HG03575 (cell line): ENCODE results near the gene DDAH2.

ENCODE experiments used
- ATAC-seq: cut with Tn5 transposase; IDR thresholded peaks from one replicate; pipeline ENCODE4 v1.9.1; 2021; ENCODE audit not compliant: unreplicated experiment, insufficient number of reproducible peaks, low FRiP score; ENCODE audit errors: extremely low read depth

The DDAH2 gene

GRCh38 chr6:31701666-31702404, 27.3 kb downstream of the DDAH2 start:
- no peak for ATAC-seq

GRCh38 chr6:31700740-31701401, 28.2 kb downstream of the DDAH2 start:
- ATAC-seq, result no peak

GRCh38 chr6:31697555-31697954, 31.5 kb downstream of the DDAH2 start:
- ATAC-seq, result no peak

- no peak for ATAC-seq
These were observed 35.6 kb downstream of the DDAH2 start for GRCh38 chr6:31693535-31693934.

GRCh38 chr6:31692886-31693285, 36.2 kb downstream of the DDAH2 start:
- ATAC-seq, result no peak

- no peak for ATAC-seq
These were observed 36.7 kb downstream of the DDAH2 start for GRCh38 chr6:31692353-31692752.

GRCh38 chr6:31691564-31692108, 37.5 kb downstream of the DDAH2 start:
- ATAC-seq, result no peak

- no peak for ATAC-seq
These were observed 38.0 kb downstream of the DDAH2 start for GRCh38 chr6:31691078-31691463.

GRCh38 chr6:31690231-31691077, 38.6 kb downstream of the DDAH2 start:
- ATAC-seq, result no peak

- ATAC-seq, result no peak
These were observed 39.6 kb downstream of the DDAH2 start for GRCh38 chr6:31689249-31690110.

- no peak for ATAC-seq
These were observed 41.0 kb downstream of the DDAH2 start for GRCh38 chr6:31687860-31688693.

GRCh38 chr6:31687321-31687720, 41.8 kb downstream of the DDAH2 start:
- no peak for ATAC-seq

- no peak for ATAC-seq
These were observed 42.6 kb downstream of the DDAH2 start for GRCh38 chr6:31686483-31686882.

- no peak for ATAC-seq
These were observed 45.5 kb downstream of the DDAH2 start for GRCh38 chr6:31683591-31683990.

GRCh38 chr6:31681135-31681671, 47.9 kb downstream of the DDAH2 start:
- ATAC-seq, result no peak

GRCh38 chr6:31680226-31681134, 48.6 kb downstream of the DDAH2 start, which contains the start of gene LY6G5C:
Gene LY6G5C (minus strand): TSS chr6:31681067. CDS start chr6:31680373, 694 bp downstream.
- ATAC-seq, result no peak

- ATAC-seq, result no peak
These were observed 51.1 kb downstream of the DDAH2 start for GRCh38 chr6:31677955-31678354.
